H1 (cell line): Measurements from ENCODE around the gene TGM5. TPM values are rescaled to one million over a fixed set of nuclear protein-coding genes. Genes with fewer than 3 reads are reported as not detected.

Experiments used
- CTCF ChIA-PET: fragments of 300-600 bp; sonication (Branson Sonifier 250); formaldehyde crosslinking; loops from one replicate; lab custom pipeline; 2021; ENCODE audit not compliant: partially characterized antibody; lab: Charles Lee
- POLR2A ChIA-PET: fragments of 300-600 bp; sonication (Branson Sonifier 250); formaldehyde crosslinking; loops from one replicate; lab custom pipeline; 2021; ENCODE audit warnings: inconsistent platforms; ENCODE audit not compliant: partially characterized antibody; lab: Charles Lee
- DNase-seq, 2 experiments: peaks; one replicate each; pipeline versions ENCODE4 v3.0.0 to v3.0.0-alpha.2; 2010 to 2022; ENCODE audit warnings: low spot score in 2 of 2, low read depth in 1 of 2, mixed read lengths in 1 of 2
- FAIRE-seq: peaks from 2 replicates; lab custom pipeline; 2011; peaks lifted over from hg19 to GRCh38; lab: Jason Lieb, UNC
- H2AFZ ChIP-seq: 2 replicates; pipeline ENCODE4 v1.8.1; 2012; ENCODE audit warnings: low read length, inconsistent platforms
- H2AK5ac ChIP-seq: 2 replicates; pipeline ENCODE4 v1.6.1; 2013; ENCODE audit warnings: low read depth, low read length
- H2BK120ac ChIP-seq: replicated peaks from 2 replicates; pipeline ENCODE3; 2013; ENCODE audit warnings: low read depth, low read length, inconsistent platforms
- H2BK12ac ChIP-seq: 2 replicates; pipeline ENCODE4 v1.6.1; 2013; ENCODE audit warnings: low read depth, low read length
- H2BK15ac ChIP-seq: 2 replicates; pipeline ENCODE4 v1.6.1; 2013; ENCODE audit warnings: low read length
- H2BK20ac ChIP-seq: 2 replicates; pipeline ENCODE4 v1.6.1; 2013; ENCODE audit warnings: low read length
- H2BK5ac ChIP-seq: 2 replicates; pipeline ENCODE4 v1.6.1; 2013; ENCODE audit warnings: low read depth, low read length
- H3K14ac ChIP-seq: 2 replicates; pipeline ENCODE4 v1.6.1; 2013; ENCODE audit warnings: inconsistent platforms; ENCODE audit not compliant: insufficient read length
- H3K18ac ChIP-seq: 2 replicates; pipeline ENCODE4 v1.6.1; 2013; ENCODE audit warnings: low read length; ENCODE audit errors: extremely low read depth
- H3K23ac ChIP-seq: 2 replicates; pipeline ENCODE4 v1.6.1; 2013; ENCODE audit warnings: inconsistent platforms; ENCODE audit not compliant: insufficient read length
- H3K23me2 ChIP-seq: 2 replicates; pipeline ENCODE4 v1.6.1; 2013; ENCODE audit warnings: low read depth, low read length
- H3K27ac ChIP-seq: 2 replicates; pipeline ENCODE4 v1.6.1; 2011; ENCODE audit warnings: low read depth, low read length, inconsistent platforms
- H3K27me3 ChIP-seq, 4 experiments: replicated peaks in 1 of 4; 1 replicate in 1 of 4; 2 replicates in 3 of 4; pipeline versions ENCODE4 v1.6.1 to v1.8.1; 2011 to 2013; ENCODE audit warnings: low read length in 3 of 4, mild to moderate bottlenecking in 3 of 4, inconsistent platforms in 2 of 4, mixed read lengths in 2 of 4, moderate library complexity in 1 of 4; ENCODE audit not compliant: control insufficient read depth in 3 of 4, insufficient read depth in 3 of 4; ENCODE audit errors: extremely low read depth in 1 of 4
- H3K36me3 ChIP-seq, 4 experiments: 2 replicates each; pipeline versions ENCODE4 v1.6.1 to v1.8.1; 2011 to 2013; ENCODE audit warnings: mild to moderate bottlenecking in 4 of 4, low read length in 3 of 4, moderate library complexity in 2 of 4, control low read depth in 1 of 4, inconsistent platforms in 1 of 4; ENCODE audit not compliant: insufficient read depth in 4 of 4, control insufficient read depth in 2 of 4
- H3K4ac ChIP-seq: replicated peaks from 2 replicates; pipeline ENCODE3; 2013; ENCODE audit warnings: low read length, low read depth, mixed read lengths, inconsistent platforms; ENCODE audit not compliant: insufficient read length
- H3K4me1 ChIP-seq, 4 experiments: replicated peaks in 1 of 4; 1 replicate in 1 of 4; 2 replicates in 3 of 4; pipeline versions ENCODE4 v1.6.1 to v1.8.1; 2011 to 2013; ENCODE audit warnings: low read length in 3 of 4, inconsistent platforms in 2 of 4, mixed read lengths in 1 of 4; ENCODE audit not compliant: insufficient read depth in 4 of 4, control insufficient read depth in 3 of 4
- H3K4me2 ChIP-seq, 2 experiments: 2 replicates each; pipeline versions ENCODE4 v1.6.1 to v1.8.1; 2011 to 2013; ENCODE audit warnings: low read depth in 2 of 2, low read length in 2 of 2, control low read depth in 1 of 2, inconsistent platforms in 1 of 2, mild to moderate bottlenecking in 1 of 2; ENCODE audit not compliant: insufficient read depth in 1 of 2
- H3K4me3 ChIP-seq, 4 experiments: fragments of 200-600, 300-600 bp in 1 of 4; sonication (generic), shearing (Covaris generic), sonication (Bioruptor Twin) in 1 of 4; 2 replicates each; pipeline versions ENCODE4 v1.5.1 to v1.8.1; 2011 to 2016; ENCODE audit warnings: low read length in 4 of 4, low read depth in 3 of 4, control low read depth in 2 of 4, inconsistent platforms in 2 of 4, mild to moderate bottlenecking in 2 of 4, mixed read lengths in 1 of 4, moderate library complexity in 1 of 4; ENCODE audit not compliant: insufficient read depth in 2 of 4; ENCODE audit errors: extremely low read depth in 1 of 4
- H3K56ac ChIP-seq: replicated peaks from 2 replicates; pipeline ENCODE3; 2013; ENCODE audit warnings: low read depth, mild to moderate bottlenecking, mixed read lengths, low read length, inconsistent platforms; ENCODE audit not compliant: insufficient read length
- H3K79me1 ChIP-seq: 2 replicates; pipeline ENCODE4 v1.6.1; 2013; ENCODE audit warnings: low read depth, low read length, control low read depth
- H3K79me2 ChIP-seq, 2 experiments: 2 replicates each; pipeline versions ENCODE4 v1.6.1 to v1.8.1; 2012 to 2013; ENCODE audit warnings: low read length in 2 of 2, mild to moderate bottlenecking in 2 of 2, inconsistent platforms in 1 of 2; ENCODE audit not compliant: insufficient read depth in 2 of 2, control insufficient read depth in 1 of 2
- H3K9ac ChIP-seq, 4 experiments: replicated peaks in 1 of 4; 1 replicate in 1 of 4; 2 replicates in 3 of 4; pipeline versions ENCODE4 v1.6.1 to v1.8.1; 2011 to 2013; ENCODE audit warnings: low read depth in 3 of 4, low read length in 3 of 4, control low read depth in 2 of 4, mild to moderate bottlenecking in 2 of 4, moderate library complexity in 2 of 4, inconsistent platforms in 1 of 4; ENCODE audit errors: extremely low read depth in 1 of 4
- H3K9me3 ChIP-seq, 2 experiments: 2 replicates each; pipeline versions ENCODE4 v1.6.1 to v1.8.1; 2012 to 2013; ENCODE audit warnings: mild to moderate bottlenecking in 2 of 2, moderate library complexity in 2 of 2, control low read depth in 1 of 2, inconsistent platforms in 1 of 2, low read depth in 1 of 2, low read length in 1 of 2, mixed read lengths in 1 of 2; ENCODE audit not compliant: insufficient read depth in 2 of 2
- H4K20me1 ChIP-seq, 2 experiments: replicated peaks in 1 of 2; 2 replicates each; pipeline versions ENCODE3 to v1.8.1; 2011 to 2013; ENCODE audit warnings: inconsistent platforms in 2 of 2, low read length in 2 of 2, mild to moderate bottlenecking in 1 of 2; ENCODE audit not compliant: insufficient read depth in 2 of 2, control insufficient read depth in 1 of 2
- H4K5ac ChIP-seq: 2 replicates; pipeline ENCODE4 v1.6.1; 2013; ENCODE audit warnings: low read length, low read depth, mixed read lengths, inconsistent platforms; ENCODE audit not compliant: insufficient read length
- H4K8ac ChIP-seq: 2 replicates; pipeline ENCODE4 v1.8.0; 2013; ENCODE audit warnings: mild to moderate bottlenecking, moderate library complexity, low read length, inconsistent platforms; ENCODE audit not compliant: insufficient read depth; ENCODE audit errors: extremely low read depth
- H4K91ac ChIP-seq: replicated peaks from 2 replicates; pipeline ENCODE3; 2013; ENCODE audit warnings: low read length, mixed read lengths, inconsistent platforms; ENCODE audit not compliant: insufficient read length
- BRCA1 ChIP-seq: IDR thresholded peaks from 2 replicates; pipeline ENCODE4 v1.6.1; 2012; ENCODE audit warnings: low read depth, low read length, improper control_type of control experiment
- CTCF ChIP-seq, 3 experiments: IDR thresholded peaks; 1 replicate in 2 of 3; 2 replicates in 1 of 3; pipeline versions ENCODE4 v1.5.1 to v1.6.1; 2011; ENCODE audit warnings: low read length in 3 of 3, mild to moderate bottlenecking in 3 of 3, inconsistent platforms in 2 of 3, low read depth in 1 of 3, moderate library complexity in 1 of 3; ENCODE audit not compliant: insufficient read depth in 1 of 3; ENCODE audit errors: control extremely low read depth in 1 of 3
- GTF2F1 ChIP-seq: IDR thresholded peaks from 2 replicates; pipeline ENCODE4 v1.6.1; 2012; ENCODE audit warnings: low read depth, low read length, improper control_type of control experiment, borderline replicate concordance
- JUN ChIP-seq: IDR thresholded peaks from 2 replicates; pipeline ENCODE4 v1.6.1; 2011; ENCODE audit warnings: low read depth, mild to moderate bottlenecking, improper control_type of control experiment, low read length
- POLR2AphosphoS5 ChIP-seq: IDR thresholded peaks from 2 replicates; pipeline ENCODE4 v1.6.1; 2011; ENCODE audit warnings: low read depth, low read length
- SAP30 ChIP-seq: fragments of 300-600 bp; sonication (generic); IDR thresholded peaks from 2 replicates; pipeline ENCODE4 v1.7.1; 2012; ENCODE audit warnings: low read length, moderate library complexity, mild to moderate bottlenecking, inconsistent platforms; ENCODE audit not compliant: insufficient read depth, insufficient replicate concordance
- SIX5 ChIP-seq: IDR thresholded peaks from 2 replicates; pipeline ENCODE4 v1.6.1; 2011; ENCODE audit warnings: mild to moderate bottlenecking, low read depth, low read length
- SP2 ChIP-seq: IDR thresholded peaks from 2 replicates; pipeline ENCODE4 v1.6.1; 2012; ENCODE audit warnings: mild to moderate bottlenecking, low read length, inconsistent platforms
- SUZ12 ChIP-seq: fragments of 200-600 bp; sonication (generic); IDR thresholded peaks from 2 replicates; pipeline ENCODE4 v1.6.1; 2012; ENCODE audit warnings: mild to moderate bottlenecking, inconsistent platforms, low read length, moderate library complexity, mixed read lengths
- WGBS, 2 experiments: shearing (Covaris generic) in 1 of 2; methylation state at CpG; one replicate each; pipeline versions ENCODE4 v1.1.6 to v1.1.7; 2013 to 2015; ENCODE audit warnings: low lambda C conversion rate in 2 of 2, mixed read lengths in 2 of 2, inconsistent platforms in 1 of 2, low coverage in 1 of 2, missing lambda C conversion rate in 1 of 2; ENCODE audit not compliant: insufficient replicate concordance in 2 of 2, insufficient coverage in 1 of 2, insufficient read length in 1 of 2; ENCODE audit errors: extremely low coverage in 1 of 2, missing lambda C conversion rate in 1 of 2; 5-methylcytosine and 5-hydroxymethylcytosine counted together
- polyA plus RNA-seq, 7 experiments: library from polyadenylated mRNA; depleted of rRNA in 3 of 7; stranded (reverse) in 5 of 7; unstranded in 2 of 7; fragments of >200 nt in 5 of 7; fragments of 200-250 nt in 2 of 7; gene quantifications; 1 replicate in 5 of 7; 2 replicates in 1 of 7; 4 replicates in 1 of 7; pipeline versions ENCODE4 v1.2.1 to v1.2.3, GENCODE V29; 2011 to 2013; ENCODE audit warnings: missing spikeins in 2 of 7, mixed read lengths in 2 of 7
- total RNA-seq: library from RNA; stranded (reverse); fragmentation: NEBNext Ultra II Directional; extraction: Animal tissue kit (Norgen Biotek cat#: 25700); gene quantifications from 2 replicates; pipeline ENCODE4 v1.2.1, GENCODE V29; 2021

The TGM5 gene
- total and polyA plus RNA-seq, 2 of the 8 experiments (the other 6 are each of a cell fraction or from before 2014, with no cell fraction given), result not detected

- Histone ChIP-seq H2BK120ac (no peak overlapping the region), H3K27me3 (no peaks in the 10 kb centered on the region)
- no peak for TF ChIP-seq GTF2F1
- TF ChIP-seq SP2, result no peak
- no peak for TF ChIP-seq JUN
- TF ChIP-seq BRCA1, result no peak
- TF ChIP-seq CTCF (IDR thresholded peaks at IDR 0.05; ENCODE audit: control extremely low read depth in 1 of 3, insufficient read depth in 1 of 3, low read depth in 1 of 3, low read length in 3 of 3), result no peak
- TF ChIP-seq SAP30, result no peak
- TF ChIP-seq POLR2AphosphoS5, result no peak
- TF ChIP-seq SIX5, result no peak
- no peak for TF ChIP-seq SUZ12
- TF ChIP-seq, all 59 proteins: peak for 0
These were observed 7.4 kb upstream of the TGM5 start for GRCh38 chr15:43274136-43274535.

More at GRCh38 chr15:43274136-43274535, 7.4 kb upstream of the TGM5 start:
- FAIRE-seq (no peak), DNase-seq (no peak)
- Histone ChIP-seq H2BK15ac (no peak overlapping the region), H2BK20ac (no peak overlapping the region), H3K79me1 (no peaks in the 10 kb centered on the region), H4K91ac (no peak overlapping the region), H3K14ac (no peak overlapping the region), H3K9me3 (no peaks in the 10 kb centered on the region), H3K18ac (no peak overlapping the region), H4K20me1 (no peaks in the 10 kb centered on the region), H3K27ac (no peak overlapping the region), H3K79me2 (no peaks in the 10 kb centered on the region), H2AK5ac (no peak overlapping the region), H4K5ac (no peak overlapping the region), H2BK5ac (no peak overlapping the region), H3K4me1 (no peaks in the 10 kb centered on the region), H3K23me2 (no peaks in the 10 kb centered on the region), H2AFZ (no peak overlapping the region), H4K8ac (no peak overlapping the region; the same call in 1 of the 2 replicates), H3K36me3 (no peaks in the 10 kb centered on the region), H3K4me2 (no peak overlapping the region), H3K23ac (no peak overlapping the region), H3K56ac (no peak overlapping the region), H3K9ac (no peak overlapping the region), H2BK12ac (no peak overlapping the region), H3K4ac (no peak overlapping the region), H3K4me3 (no peak overlapping the region)
- POLR2A ChIA-PET, result no interaction called here
- CTCF ChIA-PET, result interaction anchor here (1.6 to 3.6 kb wide), 4 partner anchors 11 to 55 kb away, joined by 3 to 21 read pairs (median 13); no protein-coding TSS in a partner anchor
- WGBS, 2 experiments, result 76% methylated on average over 9 of the region's 9 CpGs; no CpG with 5 or more reads in 1 of the 2 experiments
